ENCODE data around the gene ALCAM.

Gene ALCAM

GRCh38 chr3:105366326-105367062 lies at the start of gene ALCAM:
ALCAM (plus strand) TSS chr3:105366909.
- peak; percentile 93 for DNase-seq (ENCODE audit: low spot score)

- DNase-seq (ENCODE audit: low spot score), result no peak
These were observed 48.9 kb upstream of the ALCAM start for GRCh38 chr3:105317841-105318240.

DNA sequence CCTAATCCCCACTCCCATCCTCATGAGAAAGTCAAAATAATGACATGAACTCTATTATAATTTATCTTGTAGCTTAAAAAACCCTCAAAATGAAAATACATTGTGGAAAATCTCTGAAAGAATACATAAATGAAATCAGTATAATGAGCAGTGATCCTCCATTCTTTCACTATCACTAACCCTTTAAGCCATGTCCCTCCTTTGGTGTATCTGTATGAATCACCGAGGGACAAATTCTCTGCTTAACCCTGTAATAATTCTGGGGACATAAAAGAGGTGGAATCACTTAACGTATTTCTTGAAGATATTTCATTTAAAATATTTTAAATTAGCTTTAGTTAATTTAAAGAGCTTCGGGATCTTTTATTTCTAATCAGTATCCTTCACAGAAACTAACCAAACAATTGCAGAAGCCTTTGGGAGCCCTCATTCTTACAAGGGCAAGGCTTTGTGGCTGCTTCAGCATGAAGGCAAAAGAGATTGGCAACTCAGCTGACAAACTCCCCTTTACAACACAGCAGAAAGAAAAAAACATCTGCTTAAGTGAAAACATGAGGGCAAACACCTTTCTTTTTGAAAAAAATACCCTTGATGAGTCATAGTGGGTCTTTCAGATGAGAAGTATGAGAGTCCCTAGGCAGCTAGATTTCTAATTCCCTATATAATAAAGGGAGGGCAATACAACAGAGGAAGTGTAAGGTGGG lies 44.0 kb upstream of the ALCAM start:
- DNase-seq (ENCODE audit: low spot score), result no peak

DNA sequence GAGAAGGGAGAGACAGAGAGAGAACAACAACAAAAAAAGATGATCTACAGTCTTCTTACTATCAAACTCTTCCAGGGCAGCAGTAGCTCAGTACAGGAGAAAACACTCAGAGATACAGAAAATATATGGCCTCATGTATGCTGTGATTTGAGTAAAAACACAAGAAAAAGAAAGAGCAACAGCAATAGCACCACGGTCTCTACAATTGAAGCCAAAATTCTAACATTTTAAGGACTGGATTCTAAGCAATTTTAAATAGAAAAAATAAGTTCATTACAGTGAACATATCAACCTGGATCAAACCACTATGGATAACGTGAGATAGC lies 43.5 kb upstream of the ALCAM start:
- DNase-seq (ENCODE audit: low spot score), result no peak

GRCh38 chr3:105324951-105325350 lies 41.8 kb upstream of the ALCAM start:
- no peak for DNase-seq (ENCODE audit: low spot score)

GRCh38 chr3:105327662-105328337 lies 38.9 kb upstream of the ALCAM start:
- no peak for DNase-seq (ENCODE audit: low spot score)

- DNase-seq (ENCODE audit: low spot score), result no peak
These were observed 38.4 kb upstream of the ALCAM start for GRCh38 chr3:105328338-105328730.

DNA sequence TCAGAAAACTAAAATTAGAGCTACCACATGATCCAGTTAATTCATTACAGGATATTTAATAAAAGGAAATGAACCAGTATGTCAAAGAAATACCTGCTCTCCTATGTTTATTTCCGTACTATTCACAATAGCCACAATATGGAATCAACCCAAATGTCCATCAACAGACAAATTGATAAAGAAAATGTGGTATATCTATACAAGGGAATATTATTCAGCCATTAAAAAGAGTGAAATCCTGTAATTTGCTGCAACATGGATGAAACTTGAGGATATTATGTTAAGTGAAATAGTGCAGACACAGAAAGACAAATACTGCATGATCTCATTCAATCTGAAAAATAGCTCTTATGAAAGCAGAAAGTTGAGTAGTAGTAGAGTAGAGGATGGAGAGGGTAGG lies 33.7 kb upstream of the ALCAM start:
- no peak for DNase-seq (ENCODE audit: low spot score)

- DNase-seq (ENCODE audit: low spot score), result no peak
These were observed 32.4 kb upstream of the ALCAM start for GRCh38 chr3:105334138-105334882.

GRCh38 chr3:105339946-105340345 lies 26.8 kb upstream of the ALCAM start:
- no peak for DNase-seq (ENCODE audit: low spot score)

DNA sequence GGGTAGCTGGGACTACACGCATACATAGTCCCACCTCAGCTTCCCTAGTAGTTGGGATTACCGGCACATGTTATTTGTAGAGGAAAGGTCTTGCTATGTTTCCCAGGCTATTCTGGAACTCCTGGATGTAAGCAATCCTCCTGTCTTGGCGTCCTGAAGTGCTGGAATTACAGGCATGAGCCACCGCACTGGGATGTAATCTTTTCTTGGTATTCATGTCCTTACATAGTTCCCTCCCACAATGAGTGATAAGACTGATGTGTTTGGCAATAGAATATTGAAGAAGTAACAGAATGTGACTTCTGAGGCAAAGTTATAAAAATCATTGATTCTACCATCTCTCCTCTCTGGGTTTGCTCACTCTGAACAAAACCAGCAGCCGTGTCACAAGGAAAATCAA lies 22.7 kb upstream of the ALCAM start:
- DNase-seq (ENCODE audit: low spot score), result no peak

DNA sequence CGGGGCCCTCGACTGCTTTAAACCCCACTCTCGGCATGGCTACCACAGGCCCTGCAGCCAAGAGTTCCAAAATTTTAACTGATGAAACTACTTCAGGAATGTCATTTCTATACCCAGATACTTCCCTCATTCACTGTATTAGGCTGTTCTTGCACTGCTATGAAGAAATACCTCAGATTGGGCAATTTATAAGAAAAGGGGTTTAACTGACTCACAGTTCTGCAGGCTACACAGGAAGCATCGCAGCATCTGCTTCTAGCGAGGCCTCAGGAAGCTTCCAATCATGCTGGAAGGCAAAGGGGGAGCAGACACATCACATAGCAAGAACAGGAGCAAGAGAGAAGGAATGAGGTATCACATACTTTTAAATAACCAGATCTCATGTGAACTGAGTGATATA lies 21.6 kb upstream of the ALCAM start:
- no peak for DNase-seq (ENCODE audit: low spot score)

- no peak for DNase-seq (ENCODE audit: low spot score)
These were observed 18.9 kb upstream of the ALCAM start for GRCh38 chr3:105347625-105348302.

GRCh38 chr3:105348307-105348706 lies 18.4 kb upstream of the ALCAM start:
- DNase-seq (ENCODE audit: low spot score), result no peak

- no peak for DNase-seq (ENCODE audit: low spot score)
These were observed 16.9 kb upstream of the ALCAM start for GRCh38 chr3:105349684-105350387.

DNA sequence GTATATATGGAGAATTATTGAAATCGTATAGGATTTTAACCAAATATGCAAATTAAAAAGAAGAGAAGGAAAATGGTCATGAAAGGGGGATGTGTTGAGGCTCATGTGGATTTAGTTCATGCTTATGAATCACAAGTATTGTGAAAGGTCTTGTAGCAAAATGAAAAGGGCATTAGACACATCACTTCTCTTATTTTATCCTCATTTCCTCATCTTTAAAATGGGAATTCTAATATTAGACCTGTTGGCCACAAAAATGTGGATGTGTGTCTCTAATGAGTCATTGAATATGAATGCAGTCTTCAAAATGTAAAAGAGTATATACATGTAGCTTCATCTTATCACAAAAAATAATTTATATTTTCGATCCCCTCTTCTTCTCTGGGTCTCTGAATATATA lies 14.9 kb upstream of the ALCAM start:
- no peak for DNase-seq (ENCODE audit: low spot score)

GRCh38 chr3:105352976-105353375 lies 13.7 kb upstream of the ALCAM start:
- DNase-seq (ENCODE audit: low spot score), result no peak

- no peak for DNase-seq (ENCODE audit: low spot score)
These were observed 13.1 kb upstream of the ALCAM start for GRCh38 chr3:105353485-105354161.

DNA sequence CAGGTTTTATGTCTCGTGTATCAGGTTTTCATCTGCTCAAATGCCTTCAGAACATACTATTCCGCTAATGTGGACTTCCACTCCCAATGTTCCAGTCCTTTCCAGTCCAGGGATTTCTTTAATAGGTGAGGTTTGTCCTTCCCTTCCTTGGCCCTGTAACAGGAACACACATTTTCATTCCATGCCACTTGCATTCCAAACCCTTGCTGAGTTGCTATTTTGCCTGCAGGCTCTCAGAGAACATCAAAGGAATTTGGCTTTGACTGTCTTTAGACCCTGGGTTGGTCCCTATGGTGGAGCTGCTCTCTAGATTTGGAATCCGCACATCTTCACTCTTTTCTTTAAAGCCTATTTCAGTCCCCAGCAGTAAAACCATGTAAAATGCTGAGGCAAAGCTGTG lies 12.3 kb upstream of the ALCAM start:
- no peak for DNase-seq (ENCODE audit: low spot score)

- peak; percentile 11 for DNase-seq (ENCODE audit: low spot score)
These were observed 11.2 kb upstream of the ALCAM start for GRCh38 chr3:105355408-105356061.

All from D341Med (cell line).